Stimulated activated CD8-positive, alpha-beta memory T cell treated with anti-CD3 and anti-CD28 coated beads, Interleukin-7, amount 100 ng/mL, for 1 hour (primary cell): Measurements from ENCODE around the gene IRF3.

Source experiments
- DNase-seq, 2 donors: peaks; one replicate each; pipeline ENCODE4 v3.0.0-alpha.2; 2020; ENCODE audit warnings: low read depth in 2 of 2

Gene IRF3

GRCh38 chr19:49687566-49688316 lies 22.1 kb upstream of the IRF3 start:
- DNase-seq = no peak

- no peak for DNase-seq
Observed at GRCh38 chr19:49687150-49687549, 21.5 kb upstream of the IRF3 start.

GRCh38 chr19:49686503-49687088 lies 20.9 kb upstream of the IRF3 start:
- DNase-seq = no peak

- no peak for DNase-seq
Observed at GRCh38 chr19:49685845-49686332, 20.2 kb upstream of the IRF3 start.

GRCh38 chr19:49684983-49685553 lies 19.4 kb upstream of the IRF3 start:
- DNase-seq = no peak

- no peak for DNase-seq
Observed at GRCh38 chr19:49684251-49684982, 18.8 kb upstream of the IRF3 start.

GRCh38 chr19:49683814-49684250 lies 18.2 kb upstream of the IRF3 start:
- DNase-seq = no peak

GRCh38 chr19:49682274-49682673 lies 16.6 kb upstream of the IRF3 start:
- DNase-seq = no peak

GRCh38 chr19:49681830-49682229 lies 16.2 kb upstream of the IRF3 start:
- DNase-seq = no peak

GRCh38 chr19:49680421-49681351 lies 15.0 kb upstream of the IRF3 start:
- DNase-seq = peak; percentile 88 to 94

GRCh38 chr19:49679771-49680413 lies 14.2 kb upstream of the IRF3 start:
- no peak for DNase-seq

- DNase-seq = no peak
Observed at GRCh38 chr19:49678985-49679770, 13.5 kb upstream of the IRF3 start.

GRCh38 chr19:49677901-49678674 lies 12.4 kb upstream of the IRF3 start:
- peak; percentile 58 to 75 for DNase-seq

- no peak for DNase-seq
Observed at GRCh38 chr19:49677231-49677900, 11.7 kb upstream of the IRF3 start, which contains the start of gene PRMT1. PRMT1 (plus strand) TSS chr19:49677271; CDS start chr19:49677281, 10 bp downstream.

- peak; percentile 95 to 97 for DNase-seq
Observed at GRCh38 chr19:49676784-49677230, 11.2 kb upstream of the IRF3 start.

GRCh38 chr19:49676136-49676783 lies 10.6 kb upstream of the IRF3 start:
- no peak for DNase-seq

- DNase-seq = peak; percentile 44 to 65
Observed at GRCh38 chr19:49672131-49672919, 6.7 kb upstream of the IRF3 start.
